GM23338 (cell line): ENCODE measurements around the gene FRMD4A. TPM values are rescaled to one million over a fixed set of nuclear protein-coding genes. Genes with fewer than 3 reads are reported as not detected.
"Not testable (repeated sequence)": the region's sequence is repeated elsewhere in the genome, so short reads cannot be mapped to it uniquely, and the experiment has no call there.

Experiments
- ATAC-seq: fragments of 200-7000 bp; cut with Tn5 transposase; 3 replicates; pipeline ENCODE4 v1.9.1; 2020
- DNase-seq: peaks from one replicate; pipeline ENCODE4 v3.0.0-alpha.2; 2015; ENCODE audit warnings: low spot score
- H2AFZ ChIP-seq: fragments of 200-600 bp; sonication (generic); 2 replicates; pipeline ENCODE4 v1.8.0; 2016; ENCODE audit warnings: antibody characterized with exemption, mild to moderate bottlenecking, moderate library complexity
- H3F3A ChIP-seq: fragments of 200-600 bp; sonication (generic); replicated peaks from 2 replicates; pipeline ENCODE4 v1.8.0; 2017; ENCODE audit warnings: antibody characterized with exemption, mixed run types, low read depth
- H3K27ac ChIP-seq: fragments of 200-600 bp; sonication (generic); 2 replicates; pipeline ENCODE4 v1.6.1; 2016; ENCODE audit warnings: low read depth
- H3K27me3 ChIP-seq: fragments of 200-600 bp; sonication (generic); 2 replicates; pipeline ENCODE4 v1.8.0; 2016; ENCODE audit warnings: mild to moderate bottlenecking, mixed run types, moderate library complexity; ENCODE audit not compliant: insufficient read depth
- H3K36me3 ChIP-seq: fragments of 200-600 bp; sonication (generic); 2 replicates; pipeline ENCODE4 v1.8.0; 2016; ENCODE audit warnings: mild to moderate bottlenecking; ENCODE audit not compliant: insufficient read depth
- H3K4me1 ChIP-seq: fragments of 200-600 bp; sonication (generic); 2 replicates; pipeline ENCODE4 v1.8.0; 2016; ENCODE audit warnings: mild to moderate bottlenecking, moderate library complexity; ENCODE audit not compliant: insufficient read depth
- H3K4me2 ChIP-seq: fragments of 200-600 bp; sonication (generic); 2 replicates; pipeline ENCODE4 v1.7.1; 2017; ENCODE audit warnings: mixed run types
- H3K4me3 ChIP-seq: fragments of 200-600 bp; sonication (generic); 2 replicates; pipeline ENCODE4 v1.6.1; 2016; ENCODE audit warnings: mixed run types
- H3K79me2 ChIP-seq: fragments of 200-600 bp; sonication (generic); replicated peaks from 2 replicates; pipeline ENCODE4 v1.8.0; 2017; ENCODE audit warnings: mild to moderate bottlenecking; ENCODE audit not compliant: insufficient read depth
- H3K9me2 ChIP-seq: fragments of 200-600 bp; sonication (generic); 2 replicates; pipeline ENCODE4 v1.8.0; 2017; ENCODE audit not compliant: insufficient read depth
- H4K20me1 ChIP-seq: fragments of 200-600 bp; sonication (generic); replicated peaks from 2 replicates; pipeline ENCODE4 v1.8.0; 2017; ENCODE audit warnings: mild to moderate bottlenecking; ENCODE audit not compliant: insufficient read depth
- H3K27ac Mint-ChIP-seq: 2 replicates; pipeline ENCODE4 v1.8.0; 2020; ENCODE audit warnings: inconsistent platforms, mild to moderate bottlenecking, moderate library complexity, mixed read lengths
- H3K27me3 Mint-ChIP-seq: 3 replicates; pipeline ENCODE4 v1.8.0; 2022; ENCODE audit warnings: low read depth, mild to moderate bottlenecking, moderate library complexity, mixed read lengths, inconsistent platforms; ENCODE audit not compliant: insufficient read depth, poor library complexity
- H3K36me3 Mint-ChIP-seq: 3 replicates; pipeline ENCODE4 v1.8.0; 2021; ENCODE audit warnings: low read depth, mild to moderate bottlenecking, inconsistent platforms, moderate library complexity, mixed read lengths
- H3K4me1 Mint-ChIP-seq: 3 replicates; pipeline ENCODE4 v1.8.0; 2020; ENCODE audit warnings: mild to moderate bottlenecking, inconsistent platforms, mixed read lengths
- H3K4me3 Mint-ChIP-seq: 3 replicates; pipeline ENCODE4 v1.8.0; 2021; ENCODE audit warnings: moderate library complexity, mild to moderate bottlenecking, inconsistent platforms, mixed read lengths
- H3K9me3 Mint-ChIP-seq: 3 replicates; pipeline ENCODE4 v1.8.0; 2020; ENCODE audit warnings: moderate library complexity, mild to moderate bottlenecking, inconsistent platforms, mixed read lengths
- CREB1 ChIP-seq: fragments of 250-450 bp; sonication (Bioruptor Pico); IDR thresholded peaks from 2 replicates; pipeline ENCODE4 v1.5.0; 2020; ENCODE audit warnings: low read depth, mild to moderate bottlenecking, moderate library complexity
- EZH2 ChIP-seq: fragments of 200-600 bp; sonication (generic); IDR thresholded peaks from one replicate; pipeline ENCODE4 v1.8.0; 2017; ENCODE audit warnings: antibody characterized with exemption, mild to moderate bottlenecking, low read depth; ENCODE audit not compliant: unreplicated experiment
- EZH2phosphoT487 ChIP-seq: fragments of 200-600 bp; sonication (generic); IDR thresholded peaks from one replicate; pipeline ENCODE4 v1.8.1; 2018; ENCODE audit warnings: antibody characterized with exemption; ENCODE audit not compliant: unreplicated experiment
- JUNB ChIP-seq: IDR thresholded peaks from one replicate; pipeline ENCODE4 v1.6.1; 2016; ENCODE audit warnings: antibody characterized with exemption; ENCODE audit not compliant: unreplicated experiment
- NANOG ChIP-seq: IDR thresholded peaks from 2 replicates; pipeline ENCODE4 v1.6.1; 2016; ENCODE audit warnings: antibody characterized with exemption, borderline replicate concordance
- STAT1 ChIP-seq: IDR thresholded peaks from one replicate; pipeline ENCODE4 v1.6.1; 2016; ENCODE audit warnings: antibody characterized with exemption; ENCODE audit not compliant: unreplicated experiment
- ZNF331 ChIP-seq: fragments of 250-450 bp; sonication (Bioruptor Pico); IDR thresholded peaks from 2 replicates; pipeline ENCODE4 v1.5.0; 2020; ENCODE audit warnings: low read depth, mild to moderate bottlenecking, moderate library complexity
- polyA plus RNA-seq: library from polyadenylated mRNA; unstranded; fragments of >200 nt; fragmentation: Nextera tagmentation; extraction: Ambion mirVana; gene quantifications from 2 replicates; pipeline ENCODE4 v1.2.1, GENCODE V29; 2016
- total RNA-seq: library from RNA; depleted of rRNA; stranded (reverse); fragments of >200 nt; shearing (Covaris generic); gene quantifications from 2 replicates; pipeline ENCODE4 v1.2.3, GENCODE V29; 2014
- TF ChIP-seq, protein P1 (sequence below): IDR thresholded peaks from 2 replicates; pipeline ENCODE4 v1.6.1; 2016; ENCODE audit warnings: antibody characterized with exemption
- TF ChIP-seq, protein P2 (sequence below): IDR thresholded peaks from one replicate; pipeline ENCODE4 v1.6.1; 2018; ENCODE audit warnings: antibody characterized with exemption; ENCODE audit not compliant: unreplicated experiment

Gene FRMD4A
- total and polyA plus RNA-seq, 2 experiments from 2014 or later, result 14.0 to 20.1 TPM

DNA sequence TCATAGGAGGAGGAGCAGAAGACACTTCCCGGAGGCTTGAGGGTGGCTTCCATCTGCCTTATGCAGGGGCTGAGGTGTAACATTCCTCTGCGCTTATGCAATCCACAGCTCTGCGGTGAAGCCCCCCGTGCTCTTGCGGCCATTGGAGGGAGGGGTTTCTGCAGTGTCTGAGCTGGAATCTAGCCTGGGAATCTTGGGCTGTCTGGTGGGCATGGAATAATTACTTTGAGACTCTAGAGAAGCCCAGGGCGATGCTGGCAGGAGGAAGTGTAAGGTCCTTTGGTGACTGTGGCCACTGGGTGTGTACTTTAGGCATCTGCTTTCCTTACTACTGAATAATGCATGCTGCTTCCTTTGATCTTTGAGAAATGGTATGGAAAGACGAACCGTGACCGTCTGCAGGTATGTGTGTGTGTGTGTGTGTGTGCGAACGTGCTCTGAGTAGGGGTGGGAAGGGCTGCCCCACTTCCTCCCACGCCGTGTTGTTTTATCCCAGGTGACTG, 563.0 kb downstream of the FRMD4A start (continued):
- no peak for TF ChIP-seq EZH2phosphoT487

DNA sequence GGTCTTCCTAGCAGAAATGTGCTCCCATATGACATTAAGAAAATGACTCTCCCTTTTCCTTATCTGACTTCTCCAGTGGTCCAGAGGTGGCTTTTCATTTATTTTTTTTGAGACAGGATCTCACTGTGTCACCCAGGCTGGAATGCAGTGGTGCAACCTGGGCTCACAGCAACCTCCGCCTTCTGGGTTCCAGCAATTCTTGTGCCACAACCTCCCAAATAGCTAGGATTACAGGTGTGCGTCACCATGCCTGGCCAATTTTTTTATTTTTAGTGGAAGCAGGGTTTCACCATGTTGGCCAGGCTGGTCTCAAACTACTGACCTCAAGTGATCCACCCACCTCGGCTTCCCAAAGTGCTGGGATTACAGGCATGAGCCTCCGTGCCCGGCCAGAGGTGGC, 563.6 kb downstream of the FRMD4A start:
- H3K79me2 ChIP-seq, H3K4me1 Mint-ChIP-seq, H3K4me2 ChIP-seq, DNase-seq, H3K4me3 Mint-ChIP-seq, H4K20me1 ChIP-seq, H3K9me3 Mint-ChIP-seq, H3K27me3 Mint-ChIP-seq, H3K4me1 ChIP-seq, H3K27me3 ChIP-seq, H3K27ac Mint-ChIP-seq, H3K4me3 ChIP-seq, H3K27ac ChIP-seq, H3K36me3 ChIP-seq, H2AFZ ChIP-seq, ATAC-seq, H3K36me3 Mint-ChIP-seq, H3F3A ChIP-seq: not testable (repeated sequence)
- H3K9me2 ChIP-seq, result peaks cover 12% of the 10 kb centered on the region; the same call in 1 of the 2 replicates

DNA sequence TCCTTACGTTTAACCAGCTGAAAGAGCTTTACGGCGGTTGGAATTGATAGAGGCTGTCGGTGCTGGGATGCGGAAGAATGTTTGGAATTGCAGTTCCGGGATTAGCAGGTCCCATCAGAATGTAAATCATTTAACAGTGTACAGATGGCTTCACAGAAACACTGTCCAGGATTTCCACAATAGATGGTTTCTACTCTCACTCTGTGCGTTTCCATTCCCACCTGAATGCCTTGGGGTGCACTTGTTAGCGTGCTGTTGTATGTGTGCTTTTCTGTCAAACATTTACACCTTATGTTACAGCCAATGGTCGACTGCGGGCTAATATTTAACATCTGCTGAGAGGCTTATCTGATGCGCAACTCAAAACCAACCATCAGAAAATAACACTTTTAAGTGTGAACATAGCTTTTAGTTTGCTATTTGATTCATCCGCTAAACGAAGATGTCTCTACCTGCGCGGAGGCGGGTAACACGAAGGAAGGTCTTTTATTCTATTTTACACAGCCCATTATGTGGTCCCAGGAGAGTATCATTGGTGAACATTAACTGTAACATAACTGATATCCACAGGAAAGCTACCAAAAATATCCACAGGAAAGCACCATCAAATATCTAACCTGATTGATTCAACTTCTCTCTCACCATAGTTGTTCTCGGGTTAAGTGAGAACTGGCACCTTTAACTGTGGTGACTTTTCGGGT, 564.9 kb downstream of the FRMD4A start:
- Histone ChIP-seq H3K4me1 (no peaks in the 10 kb centered on the region), H3K36me3 (no peaks in the 10 kb centered on the region), H3K9me2 (peaks cover 5% of the 10 kb centered on the region; the same call in 1 of the 2 replicates), H4K20me1 (no peaks in the 10 kb centered on the region), H3K27ac (no peak overlapping the region), H3F3A (no peaks in the 10 kb centered on the region), H3K27me3 (no peaks in the 10 kb centered on the region), H3K79me2 (no peaks in the 10 kb centered on the region), H3K4me2 (no peak overlapping the region), H2AFZ (no peak overlapping the region), H3K4me3 (no peak overlapping the region)
- no peaks in the 10 kb centered on the region for H3K9me3 Mint-ChIP-seq
- peaks cover 1% of the 10 kb centered on the region for H3K27me3 Mint-ChIP-seq
- peaks cover 2% of the 10 kb centered on the region; the same call in 1 of the 3 replicates for H3K4me1 Mint-ChIP-seq
- no peaks in the 10 kb centered on the region for H3K36me3 Mint-ChIP-seq
- DNase-seq (no peak), ATAC-seq (no peak)
- H3K4me3 Mint-ChIP-seq, result no peak overlapping the region
- no peak overlapping the region for H3K27ac Mint-ChIP-seq
- no peak for TF ChIP-seq EZH2phosphoT487
- no peak for TF ChIP-seq JUNB
- no peak for TF ChIP-seq CREB1 (CRISPR knock-in tag)
- TF ChIP-seq STAT1, result no peak
- TF ChIP-seq EZH2, result no peak
- TF ChIP-seq, protein P1, sequence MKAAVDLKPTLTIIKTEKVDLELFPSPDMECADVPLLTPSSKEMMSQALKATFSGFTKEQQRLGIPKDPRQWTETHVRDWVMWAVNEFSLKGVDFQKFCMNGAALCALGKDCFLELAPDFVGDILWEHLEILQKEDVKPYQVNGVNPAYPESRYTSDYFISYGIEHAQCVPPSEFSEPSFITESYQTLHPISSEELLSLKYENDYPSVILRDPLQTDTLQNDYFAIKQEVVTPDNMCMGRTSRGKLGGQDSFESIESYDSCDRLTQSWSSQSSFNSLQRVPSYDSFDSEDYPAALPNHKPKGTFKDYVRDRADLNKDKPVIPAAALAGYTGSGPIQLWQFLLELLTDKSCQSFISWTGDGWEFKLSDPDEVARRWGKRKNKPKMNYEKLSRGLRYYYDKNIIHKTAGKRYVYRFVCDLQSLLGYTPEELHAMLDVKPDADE, result no peak
- no peak for TF ChIP-seq ZNF331
- TF ChIP-seq, protein P2, sequence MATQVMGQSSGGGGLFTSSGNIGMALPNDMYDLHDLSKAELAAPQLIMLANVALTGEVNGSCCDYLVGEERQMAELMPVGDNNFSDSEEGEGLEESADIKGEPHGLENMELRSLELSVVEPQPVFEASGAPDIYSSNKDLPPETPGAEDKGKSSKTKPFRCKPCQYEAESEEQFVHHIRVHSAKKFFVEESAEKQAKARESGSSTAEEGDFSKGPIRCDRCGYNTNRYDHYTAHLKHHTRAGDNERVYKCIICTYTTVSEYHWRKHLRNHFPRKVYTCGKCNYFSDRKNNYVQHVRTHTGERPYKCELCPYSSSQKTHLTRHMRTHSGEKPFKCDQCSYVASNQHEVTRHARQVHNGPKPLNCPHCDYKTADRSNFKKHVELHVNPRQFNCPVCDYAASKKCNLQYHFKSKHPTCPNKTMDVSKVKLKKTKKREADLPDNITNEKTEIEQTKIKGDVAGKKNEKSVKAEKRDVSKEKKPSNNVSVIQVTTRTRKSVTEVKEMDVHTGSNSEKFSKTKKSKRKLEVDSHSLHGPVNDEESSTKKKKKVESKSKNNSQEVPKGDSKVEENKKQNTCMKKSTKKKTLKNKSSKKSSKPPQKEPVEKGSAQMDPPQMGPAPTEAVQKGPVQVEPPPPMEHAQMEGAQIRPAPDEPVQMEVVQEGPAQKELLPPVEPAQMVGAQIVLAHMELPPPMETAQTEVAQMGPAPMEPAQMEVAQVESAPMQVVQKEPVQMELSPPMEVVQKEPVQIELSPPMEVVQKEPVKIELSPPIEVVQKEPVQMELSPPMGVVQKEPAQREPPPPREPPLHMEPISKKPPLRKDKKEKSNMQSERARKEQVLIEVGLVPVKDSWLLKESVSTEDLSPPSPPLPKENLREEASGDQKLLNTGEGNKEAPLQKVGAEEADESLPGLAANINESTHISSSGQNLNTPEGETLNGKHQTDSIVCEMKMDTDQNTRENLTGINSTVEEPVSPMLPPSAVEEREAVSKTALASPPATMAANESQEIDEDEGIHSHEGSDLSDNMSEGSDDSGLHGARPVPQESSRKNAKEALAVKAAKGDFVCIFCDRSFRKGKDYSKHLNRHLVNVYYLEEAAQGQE, result no peak
- no peak for TF ChIP-seq NANOG
